HCT116 (cell line): ENCODE results near the gene PNRC2.

Experiments
- CEBPB ChIP-seq: IDR thresholded peaks from 2 replicates; pipeline ENCODE4 v1.6.1; 2012; ENCODE audit warnings: low read depth
- CTCF ChIP-seq, 3 experiments: fragments of 200-600 bp in 1 of 3; sonication (generic) in 1 of 3; IDR thresholded peaks in 2 of 3; conservative IDR thresholded peaks in 1 of 3; 2 replicates each; pipeline ENCODE4 v1.5.1; 2012 to 2017; ENCODE audit warnings: low read depth in 2 of 3, low read length in 2 of 3, antibody characterized with exemption in 1 of 3, borderline replicate concordance in 1 of 3, control low read depth in 1 of 3, mild to moderate bottlenecking in 1 of 3, mixed read lengths in 1 of 3, mixed run types in 1 of 3, moderate library complexity in 1 of 3; ENCODE audit not compliant: insufficient read depth in 1 of 3
- ELF1 ChIP-seq: IDR thresholded peaks from 2 replicates; pipeline ENCODE4 v1.6.1; 2012; ENCODE audit warnings: low read depth, borderline replicate concordance
- EZH2phosphoT487 ChIP-seq: fragments of 200-600 bp; IDR thresholded peaks from 2 replicates; pipeline ENCODE4 v1.6.1; 2018; ENCODE audit warnings: antibody characterized with exemption, borderline replicate concordance
- JUND ChIP-seq: IDR thresholded peaks from 2 replicates; pipeline ENCODE4 v1.6.1; 2012
- MAX ChIP-seq: IDR thresholded peaks from 2 replicates; pipeline ENCODE4 v1.6.1; 2012
- POLR2A ChIP-seq: IDR thresholded peaks from 2 replicates; pipeline ENCODE4 v1.7.0; 2011; ENCODE audit warnings: borderline replicate concordance; ENCODE audit not compliant: insufficient read depth, insufficient read length; ENCODE audit errors: extremely low read depth
- POLR2AphosphoS5 ChIP-seq: IDR thresholded peaks from 2 replicates; pipeline ENCODE4 v1.6.1; 2011; ENCODE audit warnings: mild to moderate bottlenecking, low read depth, low read length, moderate library complexity
- RAD21 ChIP-seq: IDR thresholded peaks from 2 replicates; pipeline ENCODE4 v1.6.1; 2012; ENCODE audit warnings: low read depth, mild to moderate bottlenecking
- ZFX ChIP-seq: fragments of 450-650 bp; IDR thresholded peaks from 2 replicates; pipeline ENCODE4 v1.6.1; 2017
- ZNF274 ChIP-seq: fragments of 200-500 bp; sonication (Bioruptor generic); IDR thresholded peaks from 2 replicates; pipeline ENCODE4 v1.6.1; 2014; ENCODE audit warnings: mild to moderate bottlenecking, low read depth, low read length, inconsistent platforms

GRCh38 chr1:23995431-23995837 is 35.8 kb downstream of the PNRC2 start:
- TF ChIP-seq POLR2AphosphoS5 (no peak), CEBPB (no peak), ZNF274 (no peak), CTCF (IDR thresholded peaks at IDR 0.05 in 2 of 3, conservative IDR thresholded peaks at IDR 0.05 in 1 of 3; ENCODE audit: borderline replicate concordance in 1 of 3, insufficient read depth in 1 of 3, low read depth in 2 of 3, low read length in 2 of 3) (no peak), RAD21 (no peak), EZH2phosphoT487 (no peak), POLR2A (no peak), MAX (no peak), ELF1 (no peak), JUND (no peak), ZFX (no peak)
